RWPE2 (cell line): ENCODE measurements around the gene MRTFB.
A peak's percentile ranks its signal among the peaks of the same experiment; 100 is the strongest.

Experiments
- ATAC-seq: fragments of 200-7000 bp; cut with Tn5 transposase; 3 replicates; pipeline ENCODE4 v1.9.1; 2021; ENCODE audit warnings: low read depth
- DNase-seq: peaks from one replicate; pipeline ENCODE4 v3.0.0-alpha.2; 2020; ENCODE audit warnings: low spot score
- H3K27ac ChIP-seq: fragments of 450-650 bp; 2 replicates; pipeline ENCODE4 v1.5.1; 2017; ENCODE audit warnings: mild to moderate bottlenecking; ENCODE audit not compliant: poor library complexity, severe bottlenecking
- H3K27me3 ChIP-seq: fragments of 250-450 bp; sonication (Bioruptor Pico); 2 replicates; pipeline ENCODE4 v1.5.1; 2021; ENCODE audit warnings: mild to moderate bottlenecking, moderate library complexity; ENCODE audit not compliant: insufficient read depth, poor library complexity, severe bottlenecking
- H3K36me3 ChIP-seq: fragments of 250-450 bp; sonication (Bioruptor Pico); 2 replicates; pipeline ENCODE4 v1.5.1; 2020; ENCODE audit warnings: low read depth, mild to moderate bottlenecking, moderate library complexity
- H3K4me1 ChIP-seq: fragments of 250-450 bp; sonication (Bioruptor Pico); 2 replicates; pipeline ENCODE4 v1.5.1; 2021; ENCODE audit warnings: mild to moderate bottlenecking, moderate library complexity; ENCODE audit not compliant: insufficient read depth, poor library complexity, severe bottlenecking
- H3K4me3 ChIP-seq: fragments of 250-450 bp; sonication (Bioruptor Pico); 2 replicates; pipeline ENCODE4 v1.5.1; 2021; ENCODE audit warnings: mild to moderate bottlenecking, moderate library complexity; ENCODE audit not compliant: severe bottlenecking
- H3K9me3 ChIP-seq: fragments of 250-450 bp; sonication (Bioruptor Pico); 2 replicates; pipeline ENCODE4 v1.5.1; 2021; ENCODE audit warnings: mild to moderate bottlenecking, moderate library complexity; ENCODE audit not compliant: severe bottlenecking
- TF ChIP-seq, protein P1 (sequence below): fragments of 450-650 bp; IDR thresholded peaks from one replicate; pipeline ENCODE4 v1.5.1; 2017; ENCODE audit warnings: mild to moderate bottlenecking, moderate library complexity; ENCODE audit not compliant: poor library complexity, severe bottlenecking

The MRTFB gene

DNA sequence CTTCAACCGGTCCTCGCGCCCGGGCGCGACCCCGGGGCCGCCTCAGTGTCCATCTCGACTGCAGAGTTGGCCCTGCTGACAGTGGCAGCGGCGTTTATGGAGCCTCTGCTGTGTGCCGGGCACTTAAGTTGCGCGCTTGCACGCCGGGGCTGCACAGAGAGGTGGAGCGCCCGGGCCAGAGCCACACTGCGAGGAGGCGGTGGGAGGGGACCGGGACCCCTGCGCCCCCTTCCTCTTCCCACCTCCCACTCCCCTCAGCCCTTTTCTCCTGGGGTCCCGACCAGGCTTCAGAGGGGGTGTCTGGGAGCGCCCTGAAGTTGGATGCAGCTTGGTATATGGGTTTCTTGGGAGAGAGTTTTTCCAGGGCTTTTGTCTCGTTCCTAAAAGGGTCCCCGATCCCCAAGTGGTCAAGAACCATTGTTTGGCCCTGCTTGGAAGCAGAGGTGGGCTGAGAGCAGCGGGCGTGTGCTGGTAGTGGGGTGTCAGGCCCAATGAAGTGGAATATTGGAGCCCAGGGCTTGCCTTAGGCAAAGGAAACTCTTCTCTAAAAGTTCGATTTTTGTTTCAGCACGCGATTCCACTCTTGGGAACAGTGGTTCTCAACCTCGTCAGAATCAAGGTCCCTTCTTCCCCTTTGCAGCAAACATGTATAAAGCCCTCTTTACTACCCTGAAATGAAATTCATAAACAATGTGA lies 605 bp downstream of the MRTFB start:
- Histone ChIP-seq H3K4me1 (no peaks in the 10 kb centered on the region), H3K27ac (peak overlapping the region; percentile 45), H3K9me3 (no peaks in the 10 kb centered on the region), H3K4me3 (peak overlapping the region; percentile 75), H3K27me3 (no peaks in the 10 kb centered on the region), H3K36me3 (peaks cover 5% of the 10 kb centered on the region; the same call in 1 of the 2 replicates)
- TF ChIP-seq, protein P1, sequence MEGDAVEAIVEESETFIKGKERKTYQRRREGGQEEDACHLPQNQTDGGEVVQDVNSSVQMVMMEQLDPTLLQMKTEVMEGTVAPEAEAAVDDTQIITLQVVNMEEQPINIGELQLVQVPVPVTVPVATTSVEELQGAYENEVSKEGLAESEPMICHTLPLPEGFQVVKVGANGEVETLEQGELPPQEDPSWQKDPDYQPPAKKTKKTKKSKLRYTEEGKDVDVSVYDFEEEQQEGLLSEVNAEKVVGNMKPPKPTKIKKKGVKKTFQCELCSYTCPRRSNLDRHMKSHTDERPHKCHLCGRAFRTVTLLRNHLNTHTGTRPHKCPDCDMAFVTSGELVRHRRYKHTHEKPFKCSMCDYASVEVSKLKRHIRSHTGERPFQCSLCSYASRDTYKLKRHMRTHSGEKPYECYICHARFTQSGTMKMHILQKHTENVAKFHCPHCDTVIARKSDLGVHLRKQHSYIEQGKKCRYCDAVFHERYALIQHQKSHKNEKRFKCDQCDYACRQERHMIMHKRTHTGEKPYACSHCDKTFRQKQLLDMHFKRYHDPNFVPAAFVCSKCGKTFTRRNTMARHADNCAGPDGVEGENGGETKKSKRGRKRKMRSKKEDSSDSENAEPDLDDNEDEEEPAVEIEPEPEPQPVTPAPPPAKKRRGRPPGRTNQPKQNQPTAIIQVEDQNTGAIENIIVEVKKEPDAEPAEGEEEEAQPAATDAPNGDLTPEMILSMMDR, result no peak
- ATAC-seq (peak; percentile 52; the same call in 2 of the 3 replicates), DNase-seq (no peak)

DNA sequence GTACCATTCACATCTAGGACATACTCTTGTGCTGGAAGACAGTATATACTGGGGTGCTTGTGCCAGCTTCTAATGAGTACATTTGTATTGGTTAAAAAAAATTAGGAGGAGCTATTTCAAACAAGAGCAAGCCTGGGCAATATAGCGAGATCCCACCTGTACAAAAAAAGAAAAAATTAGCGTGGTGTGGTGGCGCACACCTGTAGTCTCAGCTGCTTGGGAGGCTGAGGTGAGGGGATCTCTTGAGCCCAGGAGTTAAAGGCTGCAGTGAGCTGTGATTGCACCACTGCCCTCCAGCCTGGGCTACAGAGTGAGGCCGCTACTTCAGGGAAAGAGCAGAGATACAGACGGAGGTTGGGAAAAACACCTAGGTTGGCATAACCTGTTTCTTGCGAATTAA lies 1.2 kb downstream of the MRTFB start:
- Histone ChIP-seq H3K27me3 (no peaks in the 10 kb centered on the region), H3K4me3 (peak overlapping the region; percentile 75), H3K4me1 (no peaks in the 10 kb centered on the region), H3K9me3 (no peaks in the 10 kb centered on the region), H3K27ac (no peak overlapping the region), H3K36me3 (peaks cover 5% of the 10 kb centered on the region; the same call in 1 of the 2 replicates)
- DNase-seq, result no peak
- no peak for ATAC-seq
- TF ChIP-seq, protein P1, result no peak

DNA sequence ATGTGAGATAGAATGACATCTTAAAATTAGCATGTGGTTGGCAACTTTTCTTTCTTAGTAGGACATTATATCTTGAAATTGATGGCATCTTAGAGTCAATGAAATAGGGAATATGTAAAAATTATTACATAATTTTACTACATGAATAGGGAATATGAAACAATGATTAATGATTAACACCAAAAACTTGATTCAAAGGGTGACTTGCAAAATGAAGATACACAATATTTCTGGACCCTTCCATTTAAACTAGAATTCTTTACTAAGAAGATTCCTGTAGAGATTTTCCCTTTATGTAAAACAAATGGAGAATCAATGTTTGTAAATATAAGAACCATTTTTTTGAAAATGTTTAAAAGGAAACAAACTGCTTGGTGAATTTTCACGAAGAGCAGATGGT lies 3.4 kb downstream of the MRTFB start:
- no peak overlapping the region for H3K4me3 ChIP-seq
- no peaks in the 10 kb centered on the region for H3K4me1 ChIP-seq
- TF ChIP-seq, protein P1, result no peak
- DNase-seq (no peak), ATAC-seq (no peak)
- peaks cover 13% of the 10 kb centered on the region for H3K36me3 ChIP-seq
- H3K27ac ChIP-seq, result no peak overlapping the region
- H3K27me3 ChIP-seq, result no peaks in the 10 kb centered on the region
- no peaks in the 10 kb centered on the region for H3K9me3 ChIP-seq

DNA sequence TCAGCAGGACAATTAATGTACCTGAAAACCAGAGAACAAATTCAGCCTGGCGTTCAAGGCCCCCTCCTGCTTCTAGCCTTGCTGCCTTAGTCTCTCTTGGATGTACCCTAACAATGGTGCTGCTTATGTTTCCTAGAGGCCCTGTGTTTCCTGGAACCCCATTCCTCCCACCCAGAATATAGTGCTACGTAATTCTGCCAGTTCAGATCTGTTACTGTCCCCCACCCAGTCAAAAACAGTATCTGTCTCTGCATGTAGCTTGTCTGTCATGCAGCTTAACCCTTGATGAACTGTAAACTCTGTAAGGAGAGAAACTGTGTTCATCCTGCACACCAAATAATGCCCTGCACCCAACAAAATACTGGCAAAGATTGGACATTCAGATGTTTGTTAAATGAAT lies 6.8 kb downstream of the MRTFB start:
- no peak for ATAC-seq

More for the DNA sequence above, 6.8 kb downstream of the MRTFB start:
- no peaks in the 10 kb centered on the region for H3K9me3 ChIP-seq
- H3K27ac ChIP-seq, result no peak overlapping the region
- peaks cover 36% of the 10 kb centered on the region for H3K36me3 ChIP-seq
- TF ChIP-seq, protein P1, result no peak
- H3K4me1 ChIP-seq, result no peaks in the 10 kb centered on the region
- no peak for DNase-seq
- H3K27me3 ChIP-seq, result no peaks in the 10 kb centered on the region
- no peak overlapping the region for H3K4me3 ChIP-seq
